ENCODE results near the gene CBX3. TPM values are rescaled to one million over a fixed set of nuclear protein-coding genes. Genes with fewer than 3 reads are reported as not detected.

CBX3 gene
- total RNA-seq, 1 experiment from 2014 or later, result 308 TPM

- peaks cover 60% of the 10 kb centered on the region for H3F3A ChIP-seq (ENCODE audit: insufficient read depth, low read depth)
- no peak for DNase-seq
- TF ChIP-seq CTCF (conservative IDR thresholded peaks at IDR 0.05) (no peak), EZH2 (IDR thresholded peaks at IDR 0.05; ENCODE audit: low read depth) (no peak)
- BruUV-seq (replicated peaks), result no TSS peak
- H3K27me3 ChIP-seq (ENCODE audit: insufficient read depth, low read depth), result no peaks in the 10 kb centered on the region
- no peaks in the 10 kb centered on the region for H3K9me3 ChIP-seq (ENCODE audit: insufficient read depth, low read depth)
- 0 out of 2 replicates have a peak, but pooled peaks cover 7% of the 10 kb centered on the region for H3K4me1 ChIP-seq (replicated peaks; ENCODE audit: insufficient read depth)
- ChIA-PET POLR2A (ENCODE audit: unreplicated experiment) (no interaction called here), CTCF (no interaction called here)
- H3K36me3 ChIP-seq (ENCODE audit: low read depth), result peaks cover 44% of the 10 kb centered on the region
- H3K27ac ChIP-seq, result no peak overlapping the region
- H3K9me2 ChIP-seq (ENCODE audit: insufficient read depth), result no peaks in the 10 kb centered on the region
- H2AFZ ChIP-seq, result no peak overlapping the region
- H3K79me2 ChIP-seq (ENCODE audit: low read depth), result peaks cover 39% of the 10 kb centered on the region
- H4K20me1 ChIP-seq (ENCODE audit: insufficient read depth), result peaks cover 5% of the 10 kb centered on the region; the same call in 1 of the 2 replicates
- H3K4me2 ChIP-seq, result no peak overlapping the region
- intact Hi-C loops (cut with micrococcal nuclease; ENCODE audit: unreplicated experiment), result no loop called here
- no peak overlapping the region for H3K4me3 ChIP-seq
Observed at GRCh38 chr7:26178272-26178960, 23.1 kb upstream of the CBX3 start.

- H3K9me2 ChIP-seq (ENCODE audit: insufficient read depth), result no peaks in the 10 kb centered on the region
- peaks cover 70% of the 10 kb centered on the region for H3F3A ChIP-seq (ENCODE audit: insufficient read depth, low read depth)
- POLR2A ChIA-PET (ENCODE audit: unreplicated experiment), result no interaction called here
- no peak overlapping the region for H3K4me2 ChIP-seq
- no peaks in the 10 kb centered on the region for H3K9me3 ChIP-seq (ENCODE audit: insufficient read depth, low read depth)
- H3K27me3 ChIP-seq (ENCODE audit: insufficient read depth, low read depth), result no peaks in the 10 kb centered on the region
- no peak overlapping the region for H3K4me3 ChIP-seq
- no peak overlapping the region for H2AFZ ChIP-seq
- TF ChIP-seq EZH2 (IDR thresholded peaks at IDR 0.05; ENCODE audit: low read depth) (no peak), CTCF (conservative IDR thresholded peaks at IDR 0.05) (no peak)
- peaks cover 7% of the 10 kb centered on the region; the same call in 1 of the 2 replicates for H4K20me1 ChIP-seq (ENCODE audit: insufficient read depth)
- no peak overlapping the region for H3K27ac ChIP-seq
- BruUV-seq (replicated peaks), result no TSS peak
- peaks cover 29% of the 10 kb centered on the region for H3K79me2 ChIP-seq (ENCODE audit: low read depth)
- peaks cover 49% of the 10 kb centered on the region for H3K36me3 ChIP-seq (ENCODE audit: low read depth)
- peaks cover 7% of the 10 kb centered on the region; the same call in 1 of the 2 replicates for H3K4me1 ChIP-seq (replicated peaks; ENCODE audit: insufficient read depth)
- intact Hi-C loops (cut with micrococcal nuclease; ENCODE audit: unreplicated experiment), result no loop called here
- CTCF ChIA-PET, result no interaction called here
- no peak for DNase-seq
Observed at GRCh38 chr7:26179422-26179821, 22.1 kb upstream of the CBX3 start.

- no peak for DNase-seq
- Histone ChIP-seq H3K4me3 (no peak overlapping the region), H2AFZ (no peak overlapping the region), H3K4me2 (no peak overlapping the region), H3K27ac (peak overlapping the region; percentile 57; the same call in 1 of the 2 replicates), H3K79me2 (ENCODE audit: low read depth) (peaks cover 24% of the 10 kb centered on the region), H3K36me3 (ENCODE audit: low read depth) (peaks cover 53% of the 10 kb centered on the region), H3K9me2 (ENCODE audit: insufficient read depth) (no peaks in the 10 kb centered on the region), H3F3A (ENCODE audit: insufficient read depth, low read depth) (peaks cover 75% of the 10 kb centered on the region), H3K27me3 (ENCODE audit: insufficient read depth, low read depth) (no peaks in the 10 kb centered on the region), H4K20me1 (ENCODE audit: insufficient read depth) (peaks cover 7% of the 10 kb centered on the region; the same call in 1 of the 2 replicates), H3K4me1 (replicated peaks; ENCODE audit: insufficient read depth) (peaks cover 7% of the 10 kb centered on the region; the same call in 1 of the 2 replicates), H3K9me3 (ENCODE audit: insufficient read depth, low read depth) (no peaks in the 10 kb centered on the region)
- intact Hi-C loops (cut with micrococcal nuclease; ENCODE audit: unreplicated experiment), result no loop called here
- BruUV-seq (replicated peaks), result no TSS peak
- TF ChIP-seq EZH2 (IDR thresholded peaks at IDR 0.05; ENCODE audit: low read depth) (no peak), CTCF (conservative IDR thresholded peaks at IDR 0.05) (no peak)
- CTCF ChIA-PET, result no interaction called here
- POLR2A ChIA-PET (ENCODE audit: unreplicated experiment), result no interaction called here
Observed at GRCh38 chr7:26179826-26180497, 21.6 kb upstream of the CBX3 start.

Measured in PC-9 (cell line).